T-helper 17 cell (primary cell): ENCODE measurements around the gene IBSP. TPM values are rescaled to one million over a fixed set of nuclear protein-coding genes. Genes with fewer than 3 reads are reported as not detected.

Experiments
- ATAC-seq: fragments of 150-1000 bp; cut with Tn5 transposase; 2 replicates; pipeline ENCODE4 v1.10.0; 2021; ENCODE audit warnings: mild to moderate bottlenecking, moderate library complexity
- DNase-seq, 3 donors: peaks; one replicate each; pipeline versions ENCODE4 v3.0.0 to v3.0.0-alpha.2; 2020 to 2021
- H3K9me3 ChIP-seq: one replicate; pipeline ENCODE4 v1.7.0; 2013; ENCODE audit warnings: low read length, mild to moderate bottlenecking; ENCODE audit not compliant: control insufficient read depth, poor library complexity, severe bottlenecking
- H3K27ac Mint-ChIP-seq: one replicate; pipeline ENCODE4 v1.8.0; 2022; ENCODE audit warnings: mild to moderate bottlenecking, moderate library complexity, mixed read lengths
- H3K27me3 Mint-ChIP-seq: one replicate; pipeline ENCODE4 v1.8.0; 2022; ENCODE audit warnings: mixed read lengths
- H3K36me3 Mint-ChIP-seq: one replicate; pipeline ENCODE4 v1.8.0; 2022; ENCODE audit warnings: low read depth, mixed read lengths
- H3K4me1 Mint-ChIP-seq: one replicate; pipeline ENCODE4 v1.8.0; 2022; ENCODE audit warnings: mild to moderate bottlenecking, mixed read lengths
- H3K4me3 Mint-ChIP-seq: one replicate; pipeline ENCODE4 v1.8.0; 2022; ENCODE audit warnings: mild to moderate bottlenecking, moderate library complexity, mixed read lengths
- total RNA-seq, 4 donors: library from RNA in 2 of 4; stranded (reverse) in 2 of 4; gene quantifications; one replicate each; pipeline ENCODE4 v1.2.3 and lab custom pipeline; 2022 to 2026

The IBSP gene
- total RNA-seq, 2 donors from 2014 or later: not detected

DNA sequence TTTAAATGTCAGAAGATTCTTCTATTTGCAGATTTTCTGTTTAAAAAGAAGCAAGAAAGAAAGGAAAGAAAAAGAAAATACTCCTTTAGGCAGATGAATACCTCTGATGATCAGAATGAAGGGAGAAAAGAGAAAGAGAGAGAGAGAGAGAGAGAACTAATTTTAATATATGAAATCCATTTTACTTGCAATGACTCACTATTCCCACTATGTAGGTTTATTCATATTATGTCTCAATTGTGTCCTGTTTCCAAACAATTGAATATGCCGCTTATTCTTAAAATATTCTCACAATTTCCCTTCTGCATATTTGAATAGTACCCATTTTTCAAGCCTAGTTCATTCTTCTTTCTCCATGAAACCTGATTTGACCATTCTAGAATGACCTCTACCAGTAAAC, 45.1 kb downstream of the IBSP start:
- Mint-ChIP-seq H3K27me3 (peaks cover 81% of the 10 kb centered on the region), H3K36me3 (no peaks in the 10 kb centered on the region)
- ATAC-seq: no peak

DNA sequence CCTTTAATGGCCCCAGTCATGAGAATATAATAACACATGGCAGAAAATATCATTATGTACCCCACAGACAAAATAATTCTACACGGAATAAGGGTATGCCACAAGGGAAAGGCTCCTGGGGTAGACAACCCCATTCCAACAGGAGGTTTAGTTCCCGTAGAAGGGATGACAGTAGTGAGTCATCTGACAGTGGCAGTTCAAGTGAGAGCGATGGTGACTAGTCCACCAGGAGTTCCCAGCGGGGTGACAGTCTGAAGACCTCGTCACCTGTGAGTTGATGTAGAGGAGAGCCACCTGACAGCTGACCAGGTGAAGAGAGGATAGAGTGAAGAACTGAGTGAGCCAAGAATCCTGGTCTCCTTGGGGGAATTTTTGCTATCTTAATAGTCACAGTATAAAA, 46.9 kb downstream of the IBSP start:
- no peaks in the 10 kb centered on the region for H3K9me3 ChIP-seq
- no peak for ATAC-seq
- peaks cover 76% of the 10 kb centered on the region for H3K27me3 Mint-ChIP-seq
- no peaks in the 10 kb centered on the region for H3K36me3 Mint-ChIP-seq
- no peak overlapping the region for H3K4me3 Mint-ChIP-seq
- no peak overlapping the region for H3K27ac Mint-ChIP-seq
- DNase-seq: no peak
- peaks cover 13% of the 10 kb centered on the region for H3K4me1 Mint-ChIP-seq

More for the DNA sequence above, 45.1 kb downstream of the IBSP start:
- no peak for DNase-seq
- Mint-ChIP-seq H3K4me1 (peaks cover 7% of the 10 kb centered on the region), H3K4me3 (no peak overlapping the region), H3K27ac (no peak overlapping the region)
- H3K9me3 ChIP-seq: no peaks in the 10 kb centered on the region

GRCh38 chr4:87848622-87849351, 49.4 kb downstream of the IBSP start:
- Mint-ChIP-seq H3K27me3 (peaks cover 56% of the 10 kb centered on the region), H3K27ac (no peak overlapping the region), H3K36me3 (no peaks in the 10 kb centered on the region), H3K4me1 (peaks cover 13% of the 10 kb centered on the region), H3K4me3 (peak overlapping the region; percentile 60)
- DNase-seq (no peak), ATAC-seq (peak; percentile 88)
- H3K9me3 ChIP-seq: no peaks in the 10 kb centered on the region

DNA sequence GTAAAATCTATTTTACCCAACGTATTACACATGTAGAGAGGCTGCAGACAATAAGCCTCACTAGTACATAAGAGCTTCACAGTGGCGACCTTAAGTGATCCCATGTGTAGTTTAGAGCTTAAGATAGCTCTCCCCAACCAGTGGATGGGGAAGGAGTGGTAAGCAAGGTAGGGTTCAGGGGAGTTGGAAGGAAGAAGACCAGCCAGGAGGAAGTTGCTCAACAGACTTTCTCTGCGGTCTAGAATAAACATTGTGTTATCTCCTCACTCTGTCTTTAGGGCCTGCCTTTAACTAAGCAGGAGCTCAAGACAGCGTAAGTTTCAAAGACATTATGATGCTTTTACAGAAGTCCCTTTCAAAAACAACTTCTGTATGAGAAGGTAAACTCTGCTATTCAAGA, 50.3 kb downstream of the IBSP start:
- peaks cover 13% of the 10 kb centered on the region for H3K4me1 Mint-ChIP-seq
- peaks cover 54% of the 10 kb centered on the region for H3K27me3 Mint-ChIP-seq
- no peak overlapping the region for H3K27ac Mint-ChIP-seq
- H3K9me3 ChIP-seq: no peaks in the 10 kb centered on the region
- ATAC-seq (peak; percentile 47), DNase-seq (no peak)
- H3K4me3 Mint-ChIP-seq: peak overlapping the region; percentile 31
- H3K36me3 Mint-ChIP-seq: no peaks in the 10 kb centered on the region

DNA sequence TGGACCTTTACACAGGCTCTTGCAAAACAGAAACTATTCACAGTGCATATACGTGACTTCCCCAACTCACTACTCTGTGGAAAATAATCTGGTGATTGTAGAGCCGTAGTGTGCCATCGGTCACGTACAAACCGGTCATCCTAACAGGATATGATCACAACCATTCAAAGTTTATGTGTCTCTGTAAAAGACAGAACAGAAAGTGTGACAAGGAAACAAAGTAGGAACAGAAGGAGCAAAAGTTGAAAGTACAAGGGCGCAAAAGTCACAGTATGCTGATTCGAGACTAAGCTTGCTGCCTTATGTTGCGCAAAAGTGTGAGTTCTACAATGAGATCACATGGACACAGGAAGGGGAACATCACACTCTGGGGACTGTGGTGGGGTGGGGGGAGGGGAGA, 52.0 kb downstream of the IBSP start:
- Mint-ChIP-seq H3K36me3 (no peaks in the 10 kb centered on the region), H3K27me3 (peaks cover 52% of the 10 kb centered on the region), H3K27ac (no peak overlapping the region), H3K4me1 (peaks cover 13% of the 10 kb centered on the region), H3K4me3 (no peak overlapping the region)
- no peaks in the 10 kb centered on the region for H3K9me3 ChIP-seq
- DNase-seq: no peak
- ATAC-seq: no peak

DNA sequence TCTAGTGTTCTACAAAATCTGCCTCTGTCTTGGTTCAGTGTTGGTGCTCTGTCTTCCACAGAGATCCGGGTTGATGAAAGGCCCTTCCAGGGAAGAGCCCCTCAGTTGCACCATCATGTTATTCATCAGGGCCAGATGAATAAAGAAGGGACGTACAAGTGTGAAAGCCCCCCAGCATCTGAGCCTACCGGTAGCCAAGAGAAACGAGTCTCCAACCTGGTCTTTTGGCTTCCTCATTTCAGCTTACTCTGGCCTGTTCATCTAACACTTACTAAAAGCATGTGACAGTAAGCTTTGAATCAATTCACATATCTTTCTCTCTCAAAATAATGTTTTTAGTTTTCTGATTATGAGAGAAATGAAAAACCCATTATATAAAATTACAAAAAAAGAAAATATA, 52.6 kb downstream of the IBSP start:
- Mint-ChIP-seq H3K4me1 (peaks cover 13% of the 10 kb centered on the region), H3K4me3 (no peak overlapping the region), H3K27me3 (peaks cover 46% of the 10 kb centered on the region), H3K36me3 (no peaks in the 10 kb centered on the region), H3K27ac (no peak overlapping the region)
- no peaks in the 10 kb centered on the region for H3K9me3 ChIP-seq
- ATAC-seq (no peak), DNase-seq (no peak)

DNA sequence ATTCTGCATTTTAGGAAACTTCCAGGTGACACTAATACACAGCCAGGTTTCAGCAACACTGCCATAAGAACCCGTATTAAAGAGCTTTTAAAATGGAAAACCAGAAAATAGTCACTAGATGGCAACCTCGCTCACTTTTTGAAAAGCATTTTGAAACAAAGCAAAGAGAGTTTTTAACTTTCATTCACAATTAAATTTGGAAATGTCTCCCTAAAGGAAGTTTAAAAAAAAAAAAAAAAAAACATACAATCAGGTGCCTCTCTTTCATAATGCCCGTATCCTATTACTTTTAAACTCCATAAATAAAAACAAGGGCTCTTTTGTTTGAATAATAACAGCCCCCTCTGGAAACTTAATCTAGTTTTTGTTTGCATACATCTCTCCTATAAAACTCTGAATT, 53.8 kb downstream of the IBSP start:
- Mint-ChIP-seq H3K27ac (no peak overlapping the region), H3K36me3 (no peaks in the 10 kb centered on the region), H3K4me1 (peaks cover 13% of the 10 kb centered on the region), H3K27me3 (peaks cover 34% of the 10 kb centered on the region), H3K4me3 (no peak overlapping the region)
- ATAC-seq (no peak), DNase-seq (no peak)
- H3K9me3 ChIP-seq: no peaks in the 10 kb centered on the region

- Mint-ChIP-seq H3K27me3 (peaks cover 40% of the 10 kb centered on the region), H3K4me3 (no peak overlapping the region), H3K27ac (no peak overlapping the region), H3K4me1 (peaks cover 11% of the 10 kb centered on the region), H3K36me3 (no peaks in the 10 kb centered on the region)
- ATAC-seq (no peak), DNase-seq (no peak)
- no peaks in the 10 kb centered on the region for H3K9me3 ChIP-seq
These were observed 54.5 kb downstream of the IBSP start for GRCh38 chr4:87853891-87854290.

- no peak for DNase-seq
These were observed 56.2 kb downstream of the IBSP start for GRCh38 chr4:87855559-87855958.

DNA sequence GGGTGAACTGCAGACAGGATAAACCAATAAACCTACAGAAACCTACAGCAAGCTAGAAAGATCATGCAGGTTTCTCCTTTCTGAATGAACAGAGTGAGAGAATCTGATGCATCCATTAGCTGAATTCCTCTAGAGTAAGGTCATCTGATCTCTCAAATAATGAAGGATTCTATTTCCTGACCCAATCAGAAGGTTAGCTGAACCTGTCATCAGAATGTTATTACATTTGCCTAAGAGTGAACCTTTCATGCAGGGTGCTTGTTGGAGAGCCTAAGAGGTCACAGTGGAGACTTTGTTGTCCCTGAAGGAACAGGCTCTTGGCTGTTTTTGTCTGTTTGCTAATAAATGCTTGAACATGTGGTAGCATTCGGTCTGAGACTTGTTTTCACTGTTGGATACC, 57.5 kb downstream of the IBSP start:
- no peak overlapping the region for H3K4me3 Mint-ChIP-seq
- ATAC-seq (no peak), DNase-seq (no peak)
- H3K27ac Mint-ChIP-seq: no peak overlapping the region
- H3K4me1 Mint-ChIP-seq: no peaks in the 10 kb centered on the region
- no peaks in the 10 kb centered on the region for H3K36me3 Mint-ChIP-seq
- no peaks in the 10 kb centered on the region for H3K9me3 ChIP-seq
- H3K27me3 Mint-ChIP-seq: peaks cover 55% of the 10 kb centered on the region

More at GRCh38 chr4:87855559-87855958, 56.2 kb downstream of the IBSP start:
- Mint-ChIP-seq H3K4me3 (no peak overlapping the region), H3K36me3 (no peaks in the 10 kb centered on the region), H3K27me3 (peaks cover 42% of the 10 kb centered on the region), H3K4me1 (no peaks in the 10 kb centered on the region), H3K27ac (no peak overlapping the region)
- H3K9me3 ChIP-seq: no peaks in the 10 kb centered on the region
- ATAC-seq: no peak

DNA sequence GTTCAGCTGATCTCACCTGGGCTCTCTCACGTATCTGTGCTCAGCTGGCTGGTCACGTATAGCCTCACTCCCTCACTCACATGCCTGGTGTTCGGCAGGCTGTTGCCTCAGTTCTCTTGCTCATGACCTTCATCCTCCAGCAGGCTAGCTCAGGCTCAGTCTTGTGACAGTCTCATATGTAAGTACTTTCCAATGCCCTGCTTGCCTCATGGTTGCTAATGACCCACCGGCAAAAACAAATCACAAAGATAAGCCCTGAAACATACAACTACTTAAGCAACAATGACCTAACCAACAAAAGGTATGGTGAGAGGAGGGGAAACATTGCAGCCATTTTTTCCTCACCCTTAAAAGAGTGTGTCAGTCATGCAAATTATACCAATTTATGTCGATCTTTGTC, 58.4 kb downstream of the IBSP start:
- peaks cover 62% of the 10 kb centered on the region for H3K27me3 Mint-ChIP-seq
- H3K4me3 Mint-ChIP-seq: no peak overlapping the region
- no peak overlapping the region for H3K27ac Mint-ChIP-seq

More for the DNA sequence above, 58.4 kb downstream of the IBSP start:
- no peaks in the 10 kb centered on the region for H3K9me3 ChIP-seq
- ATAC-seq (no peak), DNase-seq (no peak)
- Mint-ChIP-seq H3K36me3 (no peaks in the 10 kb centered on the region), H3K4me1 (no peaks in the 10 kb centered on the region)

Other genes with a start within 250 kb of the IBSP start
- not detected for gene DSPP, start 191.0 kb upstream of the IBSP start, total RNA-seq
- not detected for gene DMP1, start 149.3 kb upstream of the IBSP start, total RNA-seq
- gene MEPE, start 33.4 kb downstream of the IBSP start, total RNA-seq: not detected
- not detected for gene SPP1, start 176.2 kb downstream of the IBSP start, total RNA-seq
- gene PKD2, start 208.1 kb downstream of the IBSP start, total RNA-seq: 10 to 100 TPM; 10.2 to 11.1 TPM